H1 (cell line): ENCODE data around the gene SLC25A31. TPM values are rescaled to one million over a fixed set of nuclear protein-coding genes. Genes with fewer than 3 reads are reported as not detected.

Experiments used
- CHD7 ChIP-seq: fragments of 300-600 bp; sonication (generic); IDR thresholded peaks from 2 replicates; pipeline ENCODE4 v1.7.1; 2012; ENCODE audit warnings: low read length, moderate library complexity, mild to moderate bottlenecking, inconsistent platforms; ENCODE audit not compliant: insufficient replicate concordance
- E2F6 ChIP-seq: IDR thresholded peaks from 2 replicates; pipeline ENCODE4 v1.6.1; 2012; ENCODE audit warnings: inconsistent platforms
- EP300 ChIP-seq, 2 experiments: IDR thresholded peaks; 1 replicate in 1 of 2; 2 replicates in 1 of 2; pipeline ENCODE4 v1.6.1; 2011 to 2012; ENCODE audit warnings: low read depth in 2 of 2, low read length in 2 of 2, mild to moderate bottlenecking in 2 of 2, borderline replicate concordance in 1 of 2, inconsistent platforms in 1 of 2, moderate library complexity in 1 of 2
- GTF2F1 ChIP-seq: IDR thresholded peaks from 2 replicates; pipeline ENCODE4 v1.6.1; 2012; ENCODE audit warnings: low read depth, low read length, improper control_type of control experiment, borderline replicate concordance
- RFX5 ChIP-seq: IDR thresholded peaks from 2 replicates; pipeline ENCODE4 v1.6.1; 2011; ENCODE audit warnings: low read depth, low read length, improper control_type of control experiment, borderline replicate concordance
- TEAD4 ChIP-seq: IDR thresholded peaks from 2 replicates; pipeline ENCODE4 v1.6.1; 2012; ENCODE audit warnings: low read depth, low read length, inconsistent platforms, mixed read lengths
- polyA plus RNA-seq, 7 experiments: library from polyadenylated mRNA; depleted of rRNA in 3 of 7; stranded (reverse) in 5 of 7; unstranded in 2 of 7; fragments of >200 nt in 5 of 7; fragments of 200-250 nt in 2 of 7; gene quantifications; 1 replicate in 5 of 7; 2 replicates in 1 of 7; 4 replicates in 1 of 7; pipeline versions ENCODE4 v1.2.1 to v1.2.3, GENCODE V29; 2011 to 2013; ENCODE audit warnings: missing spikeins in 2 of 7, mixed read lengths in 2 of 7
- total RNA-seq: library from RNA; stranded (reverse); fragmentation: NEBNext Ultra II Directional; extraction: Animal tissue kit (Norgen Biotek cat#: 25700); gene quantifications from 2 replicates; pipeline ENCODE4 v1.2.1, GENCODE V29; 2021
- TF ChIP-seq, protein P1 (sequence below): IDR thresholded peaks from 2 replicates; pipeline ENCODE4 v1.6.1; 2012; ENCODE audit warnings: inconsistent platforms
- TF ChIP-seq, protein P2 (sequence below), 3 experiments: IDR thresholded peaks; 1 replicate in 2 of 3; 2 replicates in 1 of 3; pipeline versions ENCODE4 v1.5.1 to v1.6.1; 2011; ENCODE audit warnings: low read length in 3 of 3, mild to moderate bottlenecking in 3 of 3, inconsistent platforms in 2 of 3, low read depth in 1 of 3, moderate library complexity in 1 of 3; ENCODE audit not compliant: insufficient read depth in 1 of 3; ENCODE audit errors: control extremely low read depth in 1 of 3

SLC25A31 gene
- total and polyA plus RNA-seq, 2 of the 8 experiments (the other 6 are each of a cell fraction or from before 2014, with no cell fraction given) = not detected

- TF ChIP-seq CHD7 (no peak), RFX5 (no peak), EP300 (IDR thresholded peaks at IDR 0.05; ENCODE audit: borderline replicate concordance in 1 of 2, low read depth in 2 of 2, low read length in 2 of 2) (no peak), TEAD4 (no peak), E2F6 (no peak), GTF2F1 (no peak)
- TF ChIP-seq, protein P1, sequence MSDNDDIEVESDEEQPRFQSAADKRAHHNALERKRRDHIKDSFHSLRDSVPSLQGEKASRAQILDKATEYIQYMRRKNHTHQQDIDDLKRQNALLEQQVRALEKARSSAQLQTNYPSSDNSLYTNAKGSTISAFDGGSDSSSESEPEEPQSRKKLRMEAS = no peak
- TF ChIP-seq, protein P2, sequence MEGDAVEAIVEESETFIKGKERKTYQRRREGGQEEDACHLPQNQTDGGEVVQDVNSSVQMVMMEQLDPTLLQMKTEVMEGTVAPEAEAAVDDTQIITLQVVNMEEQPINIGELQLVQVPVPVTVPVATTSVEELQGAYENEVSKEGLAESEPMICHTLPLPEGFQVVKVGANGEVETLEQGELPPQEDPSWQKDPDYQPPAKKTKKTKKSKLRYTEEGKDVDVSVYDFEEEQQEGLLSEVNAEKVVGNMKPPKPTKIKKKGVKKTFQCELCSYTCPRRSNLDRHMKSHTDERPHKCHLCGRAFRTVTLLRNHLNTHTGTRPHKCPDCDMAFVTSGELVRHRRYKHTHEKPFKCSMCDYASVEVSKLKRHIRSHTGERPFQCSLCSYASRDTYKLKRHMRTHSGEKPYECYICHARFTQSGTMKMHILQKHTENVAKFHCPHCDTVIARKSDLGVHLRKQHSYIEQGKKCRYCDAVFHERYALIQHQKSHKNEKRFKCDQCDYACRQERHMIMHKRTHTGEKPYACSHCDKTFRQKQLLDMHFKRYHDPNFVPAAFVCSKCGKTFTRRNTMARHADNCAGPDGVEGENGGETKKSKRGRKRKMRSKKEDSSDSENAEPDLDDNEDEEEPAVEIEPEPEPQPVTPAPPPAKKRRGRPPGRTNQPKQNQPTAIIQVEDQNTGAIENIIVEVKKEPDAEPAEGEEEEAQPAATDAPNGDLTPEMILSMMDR (IDR thresholded peaks at IDR 0.05; ENCODE audit: control extremely low read depth in 1 of 3, insufficient read depth in 1 of 3, low read depth in 1 of 3, low read length in 3 of 3) = no peak
These were observed 11.0 kb downstream of the SLC25A31 start (continued) for GRCh38 chr4:127741247-127741646.
